Transverse colon (tissue), 3 donors: ENCODE measurements around the gene SPATA22.

ENCODE experiments used
- CTCF ChIP-seq, 5 experiments: fragments of 200-600 bp in 3 of 5; fragments of 450-650 bp in 2 of 5; sonication (generic) in 3 of 5; IDR thresholded peaks; 1 replicate in 2 of 5; 2 replicates in 3 of 5; pipeline ENCODE4 v1.5.1; 2016 to 2017; ENCODE audit warnings: antibody characterized with exemption in 5 of 5, inconsistent platforms in 3 of 5, mild to moderate bottlenecking in 2 of 5, moderate library complexity in 1 of 5
- EP300 ChIP-seq: sonication (generic); formaldehyde crosslinking; IDR thresholded peaks from one replicate; pipeline ENCODE4 v1.6.1; 2017; ENCODE audit warnings: antibody characterized with exemption, low read depth
- POLR2A ChIP-seq: fragments of 450-650 bp; IDR thresholded peaks from one replicate; pipeline ENCODE4 v1.6.1; 2016; ENCODE audit warnings: antibody characterized with exemption, mild to moderate bottlenecking, moderate library complexity

- TF ChIP-seq POLR2A, result no peak
- TF ChIP-seq CTCF (IDR thresholded peaks at IDR 0.05), result no peak
- TF ChIP-seq EP300, result no peak
Measured at GRCh38 chr17:3485481-3486068, 14.0 kb upstream of the SPATA22 start.
